Measurements from ENCODE around the gene IFNA21.
"Not testable (repeated sequence)": the region's sequence is repeated elsewhere in the genome, so short reads cannot be mapped to it uniquely, and the experiment has no call there.

DNA sequence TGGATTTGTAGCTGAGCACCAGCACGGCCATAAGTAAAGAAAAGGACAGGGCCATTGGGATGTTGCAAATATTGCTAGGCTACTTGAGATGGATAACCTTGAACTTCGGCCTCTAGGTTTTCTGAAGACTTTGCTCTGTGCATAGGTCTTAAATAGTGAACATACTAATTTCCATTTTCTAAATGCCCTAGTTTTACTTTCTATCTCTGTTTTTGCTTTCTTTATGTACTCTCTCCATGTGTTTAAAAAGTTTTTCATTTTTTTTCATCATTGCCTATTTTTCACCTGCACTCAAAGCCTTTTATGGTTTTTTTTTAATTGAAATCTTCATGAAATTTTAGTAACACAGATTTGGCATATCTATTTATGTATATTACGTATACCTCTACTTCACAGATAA lies 40.6 kb upstream of the IFNA21 start, which contains the start of gene IFNA10:
- TF ChIP-seq, protein P1, sequence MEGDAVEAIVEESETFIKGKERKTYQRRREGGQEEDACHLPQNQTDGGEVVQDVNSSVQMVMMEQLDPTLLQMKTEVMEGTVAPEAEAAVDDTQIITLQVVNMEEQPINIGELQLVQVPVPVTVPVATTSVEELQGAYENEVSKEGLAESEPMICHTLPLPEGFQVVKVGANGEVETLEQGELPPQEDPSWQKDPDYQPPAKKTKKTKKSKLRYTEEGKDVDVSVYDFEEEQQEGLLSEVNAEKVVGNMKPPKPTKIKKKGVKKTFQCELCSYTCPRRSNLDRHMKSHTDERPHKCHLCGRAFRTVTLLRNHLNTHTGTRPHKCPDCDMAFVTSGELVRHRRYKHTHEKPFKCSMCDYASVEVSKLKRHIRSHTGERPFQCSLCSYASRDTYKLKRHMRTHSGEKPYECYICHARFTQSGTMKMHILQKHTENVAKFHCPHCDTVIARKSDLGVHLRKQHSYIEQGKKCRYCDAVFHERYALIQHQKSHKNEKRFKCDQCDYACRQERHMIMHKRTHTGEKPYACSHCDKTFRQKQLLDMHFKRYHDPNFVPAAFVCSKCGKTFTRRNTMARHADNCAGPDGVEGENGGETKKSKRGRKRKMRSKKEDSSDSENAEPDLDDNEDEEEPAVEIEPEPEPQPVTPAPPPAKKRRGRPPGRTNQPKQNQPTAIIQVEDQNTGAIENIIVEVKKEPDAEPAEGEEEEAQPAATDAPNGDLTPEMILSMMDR (IDR thresholded peaks at IDR 0.05; ENCODE audit: extremely low read depth in 1 of 2, insufficient read depth in 1 of 2, low read depth in 1 of 2, low read length in 2 of 2): not testable (repeated sequence)
- TF ChIP-seq POLR2A (IDR thresholded peaks at IDR 0.05; ENCODE audit: low read depth, low read length); JUN (IDR thresholded peaks at IDR 0.05; ENCODE audit: borderline replicate concordance, insufficient read depth, insufficient read length, low read depth); POLR2AphosphoS5 (IDR thresholded peaks at IDR 0.05; ENCODE audit: insufficient read depth, low read depth, low read length): not testable (repeated sequence)
- TF ChIP-seq, protein P2, sequence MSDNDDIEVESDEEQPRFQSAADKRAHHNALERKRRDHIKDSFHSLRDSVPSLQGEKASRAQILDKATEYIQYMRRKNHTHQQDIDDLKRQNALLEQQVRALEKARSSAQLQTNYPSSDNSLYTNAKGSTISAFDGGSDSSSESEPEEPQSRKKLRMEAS (IDR thresholded peaks at IDR 0.05; ENCODE audit: insufficient read depth, insufficient read length): not testable (repeated sequence)

Measured in endothelial cell of umbilical vein (primary cell).